ENCODE data around the gene SP110.
A peak's percentile ranks its signal among the peaks of the same experiment; 100 is the strongest.
"Not testable (repeated sequence)": the region's sequence is repeated elsewhere in the genome, so short reads cannot be mapped to it uniquely, and the experiment has no call there.

The SP110 gene

GRCh38 chr2:230135130-230135525 is 84.7 kb downstream of the SP110 start:
- no peak overlapping the region for H3K4me3 ChIP-seq (ENCODE audit: low read depth, low read length)
- DNase-seq (ENCODE audit: low read depth): no peak

- H3K4me3 ChIP-seq (ENCODE audit: low read depth, low read length): no peak overlapping the region
- DNase-seq (ENCODE audit: low read depth): no peak
Measured at GRCh38 chr2:230134496-230135129, 85.2 kb downstream of the SP110 start.

DNA sequence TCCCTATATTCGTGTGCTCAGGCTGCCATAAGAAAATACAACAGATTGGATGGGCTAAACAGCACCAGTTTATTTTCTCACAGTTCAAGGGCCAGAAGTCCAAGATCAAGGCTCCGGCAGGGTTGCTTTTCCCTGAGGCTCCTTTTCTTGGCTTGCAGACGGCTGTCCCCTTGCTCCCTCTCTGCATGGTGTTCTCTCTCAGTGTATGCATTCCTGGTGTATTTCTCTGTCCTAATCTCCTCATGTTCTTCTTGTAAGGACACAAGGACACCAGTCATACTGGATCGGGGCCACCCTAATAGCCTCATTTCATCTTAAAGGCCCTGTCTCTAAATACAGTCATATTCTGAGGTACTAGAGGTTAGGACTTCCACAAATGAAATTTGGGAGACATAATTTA is 88.4 kb downstream of the SP110 start:
- no peak overlapping the region for H3K4me3 ChIP-seq (ENCODE audit: low read depth, low read length)
- no peak for DNase-seq (ENCODE audit: low read depth)

GRCh38 chr2:230130668-230131364 is 89.0 kb downstream of the SP110 start:
- DNase-seq (ENCODE audit: low read depth): peak; percentile 54
- no peak overlapping the region for H3K4me3 ChIP-seq (ENCODE audit: low read depth, low read length)

DNA sequence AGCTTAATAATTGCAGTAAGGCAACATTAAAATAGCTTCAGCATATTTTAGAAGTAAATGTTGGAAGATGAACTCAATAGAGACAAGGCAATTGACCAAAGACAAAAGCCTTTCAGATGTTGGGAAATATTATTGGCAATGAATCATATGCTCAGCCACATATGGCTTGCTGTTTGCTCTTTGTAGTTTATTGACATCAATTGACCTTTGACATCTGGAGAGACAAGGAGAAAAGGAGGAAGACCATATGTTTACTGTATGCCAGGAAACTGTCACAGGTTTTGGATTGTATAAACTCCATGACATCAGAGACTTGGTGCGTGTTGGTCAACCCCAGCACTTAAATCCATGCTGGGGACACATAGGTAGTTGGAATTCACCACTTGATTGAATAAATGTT is 90.4 kb downstream of the SP110 start:
- no peak overlapping the region for H3K4me3 ChIP-seq (ENCODE audit: low read depth, low read length)
- DNase-seq (ENCODE audit: low read depth): no peak

GRCh38 chr2:230128623-230129342 is 91.0 kb downstream of the SP110 start:
- H3K4me3 ChIP-seq (ENCODE audit: low read depth, low read length): no peak overlapping the region
- no peak for DNase-seq (ENCODE audit: low read depth)

DNA sequence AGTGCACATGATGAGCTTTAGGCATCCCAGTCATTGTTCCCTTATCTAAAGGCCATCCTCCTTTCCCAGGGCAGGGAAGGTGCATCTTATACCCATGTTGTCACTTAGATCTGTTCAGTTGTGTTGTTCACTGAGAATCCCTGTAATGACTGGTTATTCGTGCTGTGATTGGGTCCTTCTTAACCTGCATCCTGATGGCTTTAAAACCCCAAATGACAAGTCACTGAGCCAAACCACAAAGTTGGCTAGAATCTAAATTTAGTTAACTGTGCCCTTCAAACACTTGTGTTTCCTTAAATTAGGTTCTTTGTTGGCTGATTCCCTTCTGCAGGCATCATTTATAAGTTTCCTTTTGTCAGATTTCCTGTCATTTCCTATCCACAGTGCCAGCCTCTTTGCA is 92.6 kb downstream of the SP110 start:
- H3K4me3 ChIP-seq (ENCODE audit: low read depth, low read length): no peak overlapping the region
- DNase-seq (ENCODE audit: low read depth): no peak

- no peak overlapping the region for H3K4me3 ChIP-seq (ENCODE audit: low read depth, low read length)
- DNase-seq (ENCODE audit: low read depth): no peak
Measured at GRCh38 chr2:230124757-230125431, 94.9 kb downstream of the SP110 start.

- H3K4me3 ChIP-seq (ENCODE audit: low read depth, low read length): no peak overlapping the region
- DNase-seq (ENCODE audit: low read depth): no peak
Measured at GRCh38 chr2:230124235-230124634, 95.5 kb downstream of the SP110 start.

GRCh38 chr2:230120376-230120775 is 99.4 kb downstream of the SP110 start:
- not testable (repeated sequence) for DNase-seq (ENCODE audit: low read depth); H3K4me3 ChIP-seq (ENCODE audit: low read depth, low read length)

DNA sequence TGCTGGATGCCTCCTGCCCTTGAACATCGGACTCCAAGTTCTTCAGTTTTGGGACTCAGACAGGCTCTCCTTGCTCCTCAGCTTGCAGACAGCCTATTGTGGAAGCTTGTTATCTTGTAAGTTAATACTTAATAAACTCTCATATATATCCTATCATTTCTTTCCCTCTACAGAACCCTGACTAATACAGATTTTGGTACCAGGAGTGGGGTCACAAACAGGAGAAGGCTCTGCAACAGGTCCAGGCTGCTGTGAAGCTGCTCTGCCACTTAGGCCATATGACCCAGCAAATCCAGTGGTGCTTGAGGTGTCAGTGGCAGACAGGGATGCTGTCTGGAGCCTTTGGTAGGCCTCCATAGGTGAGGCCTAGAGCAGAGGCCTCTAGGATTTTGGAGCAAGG is 100.0 kb downstream of the SP110 start:
- not testable (repeated sequence) for DNase-seq (ENCODE audit: low read depth); H3K4me3 ChIP-seq (ENCODE audit: low read depth, low read length)
